Fibroblast of skin of scalp (primary cell): ENCODE measurements around the gene SPATA33.
"Not testable (repeated sequence)": the region's sequence is repeated elsewhere in the genome, so short reads cannot be mapped to it uniquely, and the experiment has no call there.

ENCODE experiments used
- DNase-seq: peaks from one replicate; pipeline ENCODE4 v3.0.0-alpha.2; 2013

SPATA33 gene

DNA sequence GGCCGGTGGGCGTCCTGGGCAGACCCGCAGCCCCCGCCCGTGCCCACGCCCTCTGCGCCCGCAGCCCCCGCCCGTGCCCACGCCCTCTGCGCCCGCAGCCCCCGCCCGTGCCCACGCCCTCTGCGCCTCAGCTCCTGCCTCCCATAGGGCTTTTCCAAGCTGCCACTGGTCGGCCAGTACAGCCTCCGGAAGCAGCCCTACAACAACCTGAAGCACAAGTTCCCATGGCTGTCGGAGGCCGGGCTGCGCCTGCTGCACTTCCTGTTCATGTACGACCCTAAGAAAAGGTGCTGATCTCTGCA is 37.1 kb downstream of the SPATA33 start:
- not testable (repeated sequence) for DNase-seq

DNA sequence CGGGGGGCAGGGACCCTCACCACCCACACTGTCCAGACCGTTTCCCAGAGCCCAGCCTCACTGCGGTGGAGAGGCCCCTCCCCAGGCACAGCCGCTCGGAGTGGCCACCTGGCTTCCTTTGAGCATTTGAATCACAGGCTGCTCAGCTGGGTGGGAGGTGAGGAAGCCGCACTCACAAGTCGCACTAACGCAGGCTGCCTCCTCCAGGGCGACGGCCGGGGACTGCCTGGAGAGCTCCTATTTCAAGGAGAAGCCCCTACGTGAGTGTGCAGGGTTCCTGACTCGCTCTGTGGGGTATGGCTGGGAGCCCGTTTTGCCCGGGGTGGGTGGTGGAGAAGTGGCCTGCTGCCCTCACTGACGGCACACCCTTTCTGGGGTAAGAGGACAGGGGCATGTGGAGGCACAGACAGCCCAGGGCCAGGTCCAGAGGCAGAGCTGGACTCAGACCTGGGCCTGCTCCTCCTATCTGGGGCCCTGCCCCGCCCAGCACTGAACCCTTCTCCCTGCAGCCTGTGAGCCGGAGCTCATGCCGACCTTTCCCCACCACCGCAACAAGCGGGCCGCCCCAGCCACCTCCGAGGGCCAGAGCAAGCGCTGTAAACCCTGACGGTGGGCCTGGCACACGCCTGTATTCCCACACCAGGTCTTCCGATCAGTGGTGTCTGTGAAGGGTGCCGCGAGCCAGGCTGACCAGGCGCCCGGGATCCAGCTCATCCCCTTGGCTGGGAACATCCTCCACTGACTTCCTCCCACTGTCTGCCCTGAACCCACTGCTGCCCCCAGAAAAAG is 37.6 kb downstream of the SPATA33 start:
- no peak for DNase-seq

- DNase-seq = no peak
These were observed 38.4 kb downstream of the SPATA33 start for GRCh38 chr16:89695875-89696669.

DNA sequence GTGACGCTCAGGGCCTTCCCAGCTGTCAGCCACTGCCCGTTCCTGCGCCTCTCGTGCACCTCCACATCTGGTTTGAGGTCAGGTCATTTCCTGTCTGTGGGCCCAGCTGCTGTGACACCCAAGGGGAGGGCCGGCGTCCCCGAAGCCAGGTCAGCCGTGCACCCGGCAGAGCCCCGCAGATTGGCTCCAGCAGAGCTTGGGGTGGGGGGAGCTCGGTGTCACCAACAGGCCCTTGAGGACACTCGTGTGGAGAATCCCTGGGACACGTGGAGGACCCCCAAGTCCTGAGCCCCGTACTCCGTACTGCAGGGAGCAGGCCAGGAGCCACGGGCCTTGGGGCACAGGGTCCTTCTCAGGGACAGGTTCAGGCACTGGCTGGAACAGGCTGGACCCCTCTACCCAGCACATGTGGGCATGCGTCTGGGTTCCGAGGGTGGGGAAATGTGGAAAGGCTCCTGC is 39.1 kb downstream of the SPATA33 start:
- no peak for DNase-seq

DNA sequence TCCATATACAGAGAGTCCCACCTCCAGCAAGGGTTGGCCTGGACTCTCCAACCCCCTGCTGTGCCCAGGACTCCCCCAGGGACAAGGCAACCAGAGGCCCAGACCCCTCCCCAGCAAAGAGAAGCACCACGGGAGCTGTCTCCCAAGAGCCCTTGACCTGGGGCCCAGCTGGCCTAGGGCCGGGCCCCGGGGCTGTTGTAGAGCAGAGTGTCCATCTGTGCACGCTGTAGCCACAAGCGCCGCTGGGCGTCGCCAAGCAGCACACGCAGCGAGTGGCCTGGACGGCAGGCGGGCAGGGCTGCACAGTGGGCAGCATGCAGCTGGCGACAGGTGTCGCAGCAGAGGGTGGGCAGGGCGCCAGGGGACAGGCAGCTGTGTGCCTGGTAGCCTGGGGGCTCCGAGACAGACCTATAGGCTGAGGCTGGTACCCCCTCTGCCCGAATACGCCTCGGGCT is 39.6 kb downstream of the SPATA33 start:
- no peak for DNase-seq

DNA sequence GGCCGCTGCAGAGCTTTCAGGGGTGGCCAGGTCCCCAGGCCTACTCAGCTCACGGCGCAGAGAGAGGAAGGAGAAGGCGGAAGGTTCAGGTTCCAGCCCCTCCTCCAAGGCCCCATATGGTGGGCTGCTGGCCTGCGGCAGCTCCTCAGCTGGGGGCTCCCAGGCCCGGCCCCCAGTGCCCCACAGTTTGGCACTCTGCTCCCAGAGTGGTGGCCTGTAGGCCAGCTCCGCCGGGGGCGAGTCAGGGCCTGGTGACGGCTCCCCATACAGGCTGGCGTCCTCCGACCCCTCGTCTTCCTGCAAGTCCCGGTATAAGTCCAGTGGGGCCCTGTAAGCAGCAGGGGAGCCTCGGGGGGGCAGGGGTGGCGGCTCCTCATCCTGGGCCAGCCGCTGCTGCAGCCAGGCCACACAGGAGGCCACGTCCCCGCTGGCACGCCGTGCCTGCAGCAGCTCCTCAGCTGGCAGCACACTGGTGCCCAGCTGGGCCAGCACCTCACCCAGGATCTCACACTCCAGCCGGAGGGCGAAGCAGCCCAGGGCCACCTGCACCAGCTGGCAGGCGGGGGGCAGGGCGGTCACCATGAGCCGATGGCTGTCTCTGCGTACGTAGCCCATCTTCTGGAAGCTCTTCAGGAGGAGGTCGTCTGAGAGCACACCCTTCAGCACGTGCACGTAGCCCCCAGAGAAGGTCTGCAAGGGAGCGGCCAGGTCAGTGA is 40.1 kb downstream of the SPATA33 start:
- no peak for DNase-seq

DNA sequence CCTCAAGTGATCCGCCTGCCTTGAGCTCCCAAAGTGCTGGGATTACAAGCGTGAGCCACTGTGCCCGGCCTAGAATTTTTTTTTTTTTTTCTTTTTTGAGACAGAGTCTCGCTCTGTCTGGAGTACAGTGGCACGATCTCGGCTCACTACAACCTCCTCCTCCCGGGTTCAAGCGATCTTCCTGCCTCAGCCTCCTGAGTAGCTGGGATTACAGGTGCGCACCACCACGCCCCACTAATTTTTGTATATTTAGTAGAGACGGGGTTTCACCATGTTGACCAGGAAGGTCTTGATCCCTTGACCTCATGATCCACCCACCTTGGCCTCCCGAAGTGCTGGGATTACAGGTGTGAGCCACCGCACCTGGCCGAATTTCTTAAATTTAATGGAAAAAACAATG is 41.1 kb downstream of the SPATA33 start:
- DNase-seq = not testable (repeated sequence)

- not testable (repeated sequence) for DNase-seq
These were observed 42.0 kb downstream of the SPATA33 start for GRCh38 chr16:89699629-89700099.

DNA sequence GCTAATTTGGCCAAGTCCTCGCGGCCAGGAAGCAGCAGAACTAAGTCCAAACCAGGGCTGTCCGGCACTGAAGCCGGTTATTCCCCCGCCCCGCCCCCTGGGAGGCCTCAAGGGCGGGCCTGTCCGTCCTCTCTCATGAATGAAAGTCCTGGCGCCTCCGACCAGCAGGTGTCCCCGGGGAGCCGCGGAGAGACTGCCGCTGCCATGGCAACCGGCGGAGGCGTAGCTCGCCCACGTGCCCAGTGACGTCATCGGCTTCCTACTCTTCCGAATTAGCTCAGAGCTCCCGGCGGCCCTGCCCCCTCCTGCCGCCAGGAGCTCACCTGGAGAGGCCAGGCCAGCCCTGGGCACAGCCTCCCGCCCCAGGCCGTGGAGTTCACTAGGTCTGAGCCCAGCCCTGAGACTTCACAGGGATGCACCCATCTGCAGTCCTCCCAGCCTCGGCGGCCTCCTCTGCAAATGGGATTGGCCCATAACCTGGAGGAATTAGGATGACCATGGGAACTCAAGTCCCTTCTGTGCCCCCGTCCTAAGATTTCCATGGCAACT is 42.5 kb downstream of the SPATA33 start:
- DNase-seq = peak; percentile 94

GRCh38 chr16:89700649-89701424 is 43.2 kb downstream of the SPATA33 start:
- peak; percentile 17 for DNase-seq

DNA sequence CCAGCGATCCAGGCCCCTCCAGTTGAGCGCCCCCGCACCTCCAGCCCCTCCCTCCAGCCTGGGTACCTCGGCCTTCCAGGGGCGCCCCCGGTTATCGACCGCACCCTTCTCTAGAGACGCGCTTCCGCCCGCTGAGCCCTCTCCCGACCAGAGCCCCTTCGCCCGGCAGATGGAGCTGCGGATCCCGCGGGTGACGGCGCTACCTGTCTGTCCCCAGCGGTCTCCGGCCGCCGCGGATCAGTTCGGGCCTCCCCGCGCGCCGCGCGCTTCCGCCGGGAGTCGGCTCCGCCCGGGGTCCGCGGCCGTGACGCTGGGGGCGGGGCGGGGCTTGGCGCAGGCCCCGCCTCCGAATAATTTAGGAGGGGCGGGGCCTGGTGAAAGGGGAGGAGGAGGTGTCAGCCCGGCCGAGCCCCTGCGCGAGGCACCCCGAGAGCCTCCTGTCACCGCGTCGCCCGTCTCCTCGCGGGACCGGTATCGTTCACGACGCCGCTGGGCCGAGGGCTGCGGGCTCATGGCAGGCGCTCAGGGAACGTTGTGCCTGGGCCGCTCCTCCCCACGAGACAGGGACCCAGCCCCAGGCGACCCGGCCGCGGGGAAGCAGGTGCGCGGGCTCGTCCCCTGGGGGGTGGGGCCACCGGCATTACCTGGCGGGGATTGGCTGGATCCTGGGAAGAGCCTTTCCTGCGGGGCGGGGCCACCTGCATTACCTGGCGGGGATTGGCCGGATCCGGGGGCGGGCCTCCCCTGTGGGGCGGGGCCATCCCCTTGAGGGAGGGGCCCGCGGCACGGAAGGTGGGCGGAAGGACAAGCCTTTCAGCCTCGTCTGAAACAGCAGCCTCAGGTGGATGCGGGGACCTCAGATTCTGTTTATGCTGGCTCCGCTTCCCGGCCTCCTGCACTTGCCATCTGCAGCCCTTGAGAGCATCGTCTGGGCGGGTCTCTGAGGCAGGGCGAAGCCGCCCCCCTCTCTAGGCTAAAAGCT is 44.1 kb downstream of the SPATA33 start, which contains the start of gene SPATA2L:
TSS of gene SPATA2L (minus strand) at position 281 of the 982 bp plus-strand sequence. CDS start 473 bp downstream, outside the sequence.
- DNase-seq = peak; percentile 76

DNA sequence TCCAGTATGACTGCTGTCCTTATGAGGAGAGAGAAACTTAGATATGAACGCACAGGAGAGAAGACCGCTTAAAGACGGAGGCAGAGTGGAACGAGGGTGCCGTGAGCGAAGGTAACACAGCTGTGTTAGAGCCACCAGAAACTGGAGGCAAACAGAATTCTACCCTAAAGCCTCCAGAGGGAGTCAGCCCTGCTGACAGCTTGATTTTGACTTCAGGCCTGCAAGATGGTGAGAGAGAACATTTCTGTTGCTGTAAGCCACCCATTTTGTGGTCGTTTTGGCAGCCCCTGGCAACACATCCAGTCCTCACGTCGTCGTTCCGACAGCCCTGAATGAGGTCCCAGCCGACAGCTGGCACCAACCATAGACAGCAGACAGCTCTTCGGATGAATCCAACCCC is 46.6 kb downstream of the SPATA33 start:
- no peak for DNase-seq

DNA sequence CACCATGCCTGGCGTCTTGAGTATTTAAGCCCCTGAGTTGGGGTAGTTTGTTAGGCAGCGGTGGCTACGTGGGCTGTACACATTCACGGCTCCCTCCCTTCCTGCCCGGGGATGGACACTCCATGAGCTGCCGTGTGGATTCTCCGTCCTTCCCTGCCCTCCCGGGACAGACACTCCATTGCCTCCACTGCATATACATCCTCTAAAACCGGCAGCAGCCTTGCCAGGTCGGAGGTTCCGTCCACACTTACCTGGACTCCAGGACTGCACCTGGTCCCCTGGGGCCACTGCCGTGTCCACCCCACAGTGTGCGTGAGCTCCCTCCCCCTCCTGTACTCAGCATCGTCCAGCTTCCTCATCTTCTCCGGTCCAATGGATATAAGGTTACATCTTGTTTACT is 47.4 kb downstream of the SPATA33 start:
- no peak for DNase-seq

DNA sequence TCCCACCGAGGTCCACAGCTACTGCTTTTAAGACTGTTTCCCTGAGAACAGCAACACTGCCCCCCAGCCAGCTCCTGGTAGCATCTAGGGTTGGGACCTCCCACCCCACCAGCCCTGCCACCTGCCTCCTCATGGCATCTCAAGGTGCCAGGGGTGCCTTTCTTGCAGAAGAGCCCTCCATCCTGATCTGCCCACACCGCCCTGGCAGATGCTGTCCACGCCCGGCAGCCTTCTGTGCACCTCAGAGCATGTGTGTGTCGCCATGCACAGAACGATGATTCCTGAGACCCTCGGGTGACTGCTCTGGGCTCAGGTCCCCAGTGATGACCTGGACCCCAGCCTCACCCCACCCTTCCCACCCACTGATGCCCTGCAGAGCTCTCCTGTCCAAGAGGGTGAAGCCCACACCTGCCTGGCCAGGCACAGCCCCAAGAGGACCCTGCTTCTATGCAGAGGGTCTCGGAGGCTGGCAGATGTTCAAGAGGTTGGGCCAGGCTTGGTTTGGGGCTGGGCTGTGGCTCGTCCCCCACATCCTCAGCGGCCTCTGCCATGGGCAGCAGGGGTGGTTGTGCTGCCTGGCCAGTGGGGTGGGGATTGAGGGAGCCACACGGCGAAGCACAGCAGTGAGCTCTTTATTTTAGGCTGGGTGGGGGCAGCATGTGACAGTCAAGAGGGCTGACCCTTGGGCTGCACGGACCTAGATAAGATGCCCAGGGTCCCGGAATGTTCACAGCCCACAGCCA is 49.1 kb downstream of the SPATA33 start:
- DNase-seq = no peak

DNA sequence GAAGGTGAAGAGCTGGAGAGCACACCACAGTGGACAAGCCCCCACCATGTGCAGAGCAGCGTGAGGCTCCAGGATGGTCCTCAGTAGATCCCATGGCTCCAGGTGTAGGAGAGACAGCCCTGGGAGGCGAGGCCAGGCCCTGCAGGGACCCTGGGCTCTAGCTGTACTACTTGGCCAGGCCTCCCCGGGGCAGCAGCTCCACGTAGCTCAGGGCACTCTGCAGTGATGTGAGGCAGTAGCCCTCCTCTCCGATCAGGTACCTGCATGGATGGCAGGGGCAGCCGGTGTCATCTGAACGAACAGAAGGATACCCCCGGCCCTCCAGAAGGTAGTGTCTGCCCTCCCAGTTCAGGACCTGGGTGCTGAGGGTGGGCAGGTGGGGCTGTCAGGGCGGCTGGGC is 50.1 kb downstream of the SPATA33 start:
- no peak for DNase-seq

DNA sequence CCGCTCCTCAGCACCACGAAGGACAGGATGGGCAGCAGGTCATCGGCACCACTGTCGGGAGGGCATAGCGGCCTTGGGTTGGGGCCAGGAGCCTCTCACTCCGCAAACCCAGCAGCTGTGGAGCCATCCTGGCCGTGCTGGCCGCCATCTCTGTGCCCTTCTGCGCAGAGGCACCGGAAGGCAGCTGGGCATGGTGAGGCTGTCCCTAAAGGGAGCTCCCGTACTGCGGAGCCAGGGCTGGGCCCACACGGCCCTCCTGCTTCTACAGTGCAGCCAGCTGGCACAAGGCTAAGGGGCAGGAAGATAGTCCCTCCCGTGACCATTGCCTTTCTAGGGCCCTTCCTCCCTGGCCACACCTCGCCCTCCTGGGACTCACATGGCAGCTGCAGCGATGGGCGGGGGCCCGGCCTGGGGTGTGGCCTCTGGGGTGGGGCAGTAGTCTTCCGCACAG is 50.9 kb downstream of the SPATA33 start:
- no peak for DNase-seq

DNA sequence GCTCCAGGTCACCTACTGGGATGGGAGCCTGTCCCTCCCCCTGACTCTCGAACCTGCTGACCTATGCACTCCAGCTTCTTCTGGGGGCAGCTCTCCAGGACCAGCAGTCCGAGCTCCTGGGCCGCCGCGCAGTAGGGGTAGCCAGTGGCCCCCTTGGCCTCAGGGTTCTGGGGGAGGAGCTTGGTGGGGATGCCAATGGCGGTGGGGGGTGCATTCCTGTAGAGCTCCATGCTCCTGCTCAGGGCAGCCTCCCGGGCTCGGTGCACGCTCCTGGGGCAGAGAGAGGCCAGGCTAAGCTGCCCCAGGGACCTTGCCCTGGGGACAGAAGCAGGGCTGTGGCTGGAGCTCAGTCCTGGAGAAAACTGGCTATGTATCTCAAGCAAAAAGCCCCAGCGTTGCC is 51.5 kb downstream of the SPATA33 start:
- DNase-seq = no peak

GRCh38 chr16:89709716-89710432 is 52.2 kb downstream of the SPATA33 start:
- no peak for DNase-seq
